GM18505 (cell line): ENCODE results near the gene SPATA7.

ENCODE experiments used
- ATAC-seq: cut with Tn5 transposase; IDR thresholded peaks from one replicate; pipeline ENCODE4 v1.9.1; 2021; ENCODE audit not compliant: unreplicated experiment
- POLR2A ChIP-seq: IDR thresholded peaks from 4 replicates; pipeline ENCODE4 v1.6.1; 2011; ENCODE audit warnings: borderline replicate concordance; ENCODE audit not compliant: insufficient read depth, insufficient read length; ENCODE audit errors: extremely low read depth

SPATA7 gene

DNA sequence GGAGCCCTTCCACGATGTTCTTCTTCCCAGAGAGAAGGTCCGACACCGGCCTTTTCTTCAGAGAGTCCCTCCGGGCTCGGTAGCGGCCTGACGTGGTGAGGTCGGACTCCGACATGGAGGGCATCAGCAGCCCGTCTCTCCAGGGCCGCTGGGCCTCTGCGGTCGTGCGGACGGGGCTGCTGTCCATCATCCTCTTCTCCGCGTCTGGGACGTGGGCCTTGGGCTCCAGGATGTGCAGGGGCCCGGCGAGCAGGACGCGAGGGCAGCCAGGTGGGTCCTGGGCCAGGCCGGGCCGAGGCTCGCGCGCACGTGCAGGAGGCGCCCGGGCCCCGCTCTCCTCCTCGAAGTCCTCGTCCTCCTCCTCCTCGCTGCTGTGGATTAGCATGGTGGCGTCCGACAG lies 93.5 kb downstream of the SPATA7 start:
- TF ChIP-seq POLR2A: no peak

DNA sequence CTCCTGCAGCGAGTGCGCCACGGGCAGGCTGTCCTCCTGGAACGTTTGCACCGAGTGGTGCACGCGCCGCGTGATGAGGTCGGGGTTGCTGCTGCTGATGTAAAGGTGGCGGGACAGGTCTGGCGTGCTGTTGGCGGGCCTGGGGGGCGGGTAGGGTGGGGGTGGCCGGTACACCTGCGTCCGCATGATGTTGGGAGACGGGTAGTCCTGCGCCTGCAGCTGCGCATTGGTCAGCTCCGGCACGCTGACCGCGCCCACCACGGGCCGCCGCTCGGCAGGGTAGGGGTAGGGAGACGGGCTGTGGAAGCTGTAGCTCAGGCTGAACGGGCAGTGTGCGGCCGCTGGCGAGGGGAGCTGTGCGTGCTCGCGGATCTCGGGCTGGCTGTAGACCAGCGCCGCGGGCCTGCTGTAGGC lies 94.1 kb downstream of the SPATA7 start:
- no peak for TF ChIP-seq POLR2A
- ATAC-seq: no peak

More for the DNA sequence above, 93.5 kb downstream of the SPATA7 start:
- no peak for ATAC-seq

DNA sequence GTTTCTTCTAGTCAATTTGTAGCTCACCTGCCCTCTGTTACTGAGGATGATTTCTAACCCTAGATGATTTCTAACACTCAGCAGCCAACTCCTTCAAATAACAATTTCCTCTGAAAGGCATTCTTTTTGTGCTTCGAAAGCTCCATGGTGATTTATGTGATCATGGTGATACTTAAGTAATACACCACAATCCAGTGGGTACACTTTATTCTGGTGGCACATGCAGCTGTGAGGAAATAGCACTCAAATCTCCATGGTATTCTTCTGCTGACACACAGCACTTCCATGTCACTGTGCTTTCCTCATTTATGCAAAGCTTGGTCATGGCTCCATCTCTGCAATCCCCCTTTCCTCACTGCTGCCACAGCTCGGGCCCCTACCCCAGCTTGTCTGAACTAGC lies 95.6 kb downstream of the SPATA7 start:
- ATAC-seq: no peak
- no peak for TF ChIP-seq POLR2A

DNA sequence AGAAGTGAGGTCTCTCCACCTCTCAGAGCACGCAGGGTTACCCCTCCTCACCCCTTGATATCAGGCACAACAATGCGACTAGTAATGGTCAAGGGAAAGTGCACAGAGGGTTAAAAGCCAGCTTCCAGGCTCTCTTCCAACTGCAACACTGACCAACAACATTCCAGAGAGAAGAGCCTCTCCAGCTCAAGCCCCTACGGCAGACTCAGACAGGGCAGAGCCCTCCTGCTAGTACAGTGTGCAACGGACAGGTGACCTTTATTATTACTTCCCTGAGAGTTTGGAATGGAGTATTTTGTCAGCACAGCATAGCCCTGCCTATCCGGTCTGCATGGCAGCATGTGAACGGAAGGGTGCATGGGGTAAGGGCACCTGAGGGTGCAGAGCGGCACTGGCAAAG lies 96.3 kb downstream of the SPATA7 start:
- ATAC-seq: no peak
- no peak for TF ChIP-seq POLR2A

DNA sequence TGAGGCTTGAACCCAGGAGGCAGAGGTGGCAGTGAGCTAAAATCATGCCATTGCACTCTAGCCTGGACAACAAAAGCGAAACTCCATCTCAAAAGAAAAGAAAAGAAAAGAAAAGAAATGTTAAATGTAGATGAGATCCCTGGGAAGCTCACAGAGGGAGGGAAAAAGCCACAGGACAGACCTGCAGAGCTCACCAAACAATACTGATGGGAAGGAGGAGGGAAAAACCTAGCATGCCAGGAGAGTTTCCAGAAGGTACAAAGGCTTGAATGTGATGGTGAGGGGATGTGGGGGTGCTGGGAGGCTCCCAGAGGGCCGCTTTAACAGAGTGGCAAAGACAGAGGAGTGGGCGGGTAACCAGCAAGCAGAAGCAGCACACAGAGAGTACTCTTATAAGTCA lies 97.1 kb downstream of the SPATA7 start:
- no peak for ATAC-seq
- no peak for TF ChIP-seq POLR2A
